Central memory CD8-positive, alpha-beta T cell (primary cell): ENCODE measurements around the gene ATXN1.
A peak's percentile ranks its signal among the peaks of the same experiment; 100 is the strongest.

Experiments used
- ATAC-seq: fragments of 150-1000 bp; cut with Tn5 transposase; replicated peaks from 2 replicates; pipeline ENCODE4 v1.10.0; 2022; ENCODE audit warnings: mild to moderate bottlenecking, moderate FRiP score, moderate number of reproducible peaks; ENCODE audit not compliant: poor library complexity, severe bottlenecking; ENCODE audit errors: extremely low read depth
- DNase-seq, 2 donors: peaks; one replicate each; pipeline ENCODE4 v3.0.0; 2021; ENCODE audit warnings: low spot score in 2 of 2
- H3K27ac Mint-ChIP-seq: one replicate; pipeline ENCODE4 v1.8.0; 2022; ENCODE audit warnings: low read depth, mild to moderate bottlenecking, moderate library complexity, mixed read lengths
- H3K27me3 Mint-ChIP-seq: one replicate; pipeline ENCODE4 v1.8.0; 2022; ENCODE audit warnings: mixed read lengths
- H3K36me3 Mint-ChIP-seq: one replicate; pipeline ENCODE4 v1.8.0; 2022; ENCODE audit warnings: mild to moderate bottlenecking, moderate library complexity, mixed read lengths; ENCODE audit not compliant: insufficient read depth
- H3K4me1 Mint-ChIP-seq: one replicate; pipeline ENCODE4 v1.8.0; 2022; ENCODE audit warnings: mixed read lengths
- H3K4me3 Mint-ChIP-seq: one replicate; pipeline ENCODE4 v1.8.0; 2022; ENCODE audit warnings: mild to moderate bottlenecking, moderate library complexity, mixed read lengths
- H3K9me3 Mint-ChIP-seq: one replicate; pipeline ENCODE4 v1.8.0; 2022; ENCODE audit warnings: mixed read lengths

Gene ATXN1

GRCh38 chr6:16338577-16339264 lies 422.5 kb downstream of the ATXN1 start:
- ATAC-seq: no peak
- Mint-ChIP-seq H3K27ac (no peak overlapping the region), H3K9me3 (no peaks in the 10 kb centered on the region), H3K36me3 (peaks cover 9% of the 10 kb centered on the region), H3K4me1 (peaks cover 23% of the 10 kb centered on the region), H3K27me3 (no peaks in the 10 kb centered on the region), H3K4me3 (no peak overlapping the region)
- no peak for DNase-seq

GRCh38 chr6:16337295-16337975 lies 423.8 kb downstream of the ATXN1 start:
- Mint-ChIP-seq H3K4me1 (peaks cover 19% of the 10 kb centered on the region), H3K27me3 (no peaks in the 10 kb centered on the region), H3K4me3 (no peak overlapping the region), H3K9me3 (no peaks in the 10 kb centered on the region), H3K36me3 (peaks cover 9% of the 10 kb centered on the region), H3K27ac (peak overlapping the region; percentile 10)
- DNase-seq: no peak
- no peak for ATAC-seq

GRCh38 chr6:16336911-16337294 lies 424.4 kb downstream of the ATXN1 start:
- peaks cover 9% of the 10 kb centered on the region for H3K36me3 Mint-ChIP-seq
- H3K27ac Mint-ChIP-seq: peak overlapping the region; percentile 10
- DNase-seq (no peak), ATAC-seq (no peak)
- H3K4me1 Mint-ChIP-seq: peaks cover 17% of the 10 kb centered on the region
- no peak overlapping the region for H3K4me3 Mint-ChIP-seq
- no peaks in the 10 kb centered on the region for H3K27me3 Mint-ChIP-seq
- no peaks in the 10 kb centered on the region for H3K9me3 Mint-ChIP-seq

- H3K4me1 Mint-ChIP-seq: peaks cover 17% of the 10 kb centered on the region
- H3K27me3 Mint-ChIP-seq: no peaks in the 10 kb centered on the region
- ATAC-seq (no peak), DNase-seq (no peak)
- no peaks in the 10 kb centered on the region for H3K9me3 Mint-ChIP-seq
- peak overlapping the region; percentile 11 for H3K27ac Mint-ChIP-seq
- H3K36me3 Mint-ChIP-seq: peaks cover 9% of the 10 kb centered on the region
- H3K4me3 Mint-ChIP-seq: no peak overlapping the region
These were observed 425.0 kb downstream of the ATXN1 start for GRCh38 chr6:16336056-16336818.

- peaks cover 6% of the 10 kb centered on the region for H3K36me3 Mint-ChIP-seq
- peak overlapping the region; percentile 11 for H3K27ac Mint-ChIP-seq
- H3K27me3 Mint-ChIP-seq: no peaks in the 10 kb centered on the region
- H3K9me3 Mint-ChIP-seq: no peaks in the 10 kb centered on the region
- H3K4me1 Mint-ChIP-seq: peaks cover 17% of the 10 kb centered on the region
- ATAC-seq: no peak
- no peak for DNase-seq
- H3K4me3 Mint-ChIP-seq: no peak overlapping the region
These were observed 426.1 kb downstream of the ATXN1 start for GRCh38 chr6:16335176-16335575.

- Mint-ChIP-seq H3K4me1 (peaks cover 19% of the 10 kb centered on the region), H3K27ac (peak overlapping the region; percentile 11), H3K4me3 (no peak overlapping the region), H3K27me3 (no peaks in the 10 kb centered on the region), H3K9me3 (no peaks in the 10 kb centered on the region), H3K36me3 (peaks cover 4% of the 10 kb centered on the region)
- DNase-seq: no peak
- ATAC-seq: no peak
These were observed 426.6 kb downstream of the ATXN1 start for GRCh38 chr6:16334671-16335070.

GRCh38 chr6:16333580-16333979 lies 427.7 kb downstream of the ATXN1 start:
- H3K36me3 Mint-ChIP-seq: peaks cover 7% of the 10 kb centered on the region
- H3K27ac Mint-ChIP-seq: no peak overlapping the region
- H3K9me3 Mint-ChIP-seq: no peaks in the 10 kb centered on the region
- ATAC-seq (no peak), DNase-seq (no peak)
- no peak overlapping the region for H3K4me3 Mint-ChIP-seq
- H3K4me1 Mint-ChIP-seq: peaks cover 18% of the 10 kb centered on the region
- H3K27me3 Mint-ChIP-seq: no peaks in the 10 kb centered on the region

GRCh38 chr6:16332175-16332542 lies 429.1 kb downstream of the ATXN1 start:
- Mint-ChIP-seq H3K27ac (no peak overlapping the region), H3K27me3 (no peaks in the 10 kb centered on the region), H3K4me3 (no peak overlapping the region), H3K9me3 (no peaks in the 10 kb centered on the region), H3K36me3 (peaks cover 11% of the 10 kb centered on the region), H3K4me1 (peaks cover 18% of the 10 kb centered on the region)
- DNase-seq: peak; percentile 67 to 79
- peak; percentile 99 for ATAC-seq

- Mint-ChIP-seq H3K27ac (no peak overlapping the region), H3K4me3 (no peak overlapping the region), H3K9me3 (no peaks in the 10 kb centered on the region), H3K4me1 (peaks cover 21% of the 10 kb centered on the region), H3K36me3 (peaks cover 13% of the 10 kb centered on the region), H3K27me3 (no peaks in the 10 kb centered on the region)
- ATAC-seq: peak; percentile 72
- peak; percentile 27 to 40 for DNase-seq
These were observed 429.7 kb downstream of the ATXN1 start for GRCh38 chr6:16331384-16332174.

GRCh38 chr6:16329233-16329632 lies 432.0 kb downstream of the ATXN1 start:
- ATAC-seq (no peak), DNase-seq (no peak)
- H3K27me3 Mint-ChIP-seq: no peaks in the 10 kb centered on the region
- peak overlapping the region; percentile 12 for H3K27ac Mint-ChIP-seq
- peaks cover 21% of the 10 kb centered on the region for H3K36me3 Mint-ChIP-seq
- H3K9me3 Mint-ChIP-seq: no peaks in the 10 kb centered on the region
- peaks cover 28% of the 10 kb centered on the region for H3K4me1 Mint-ChIP-seq
- no peak overlapping the region for H3K4me3 Mint-ChIP-seq

GRCh38 chr6:16327777-16328325 lies 433.4 kb downstream of the ATXN1 start:
- Mint-ChIP-seq H3K27ac (peak overlapping the region; percentile 12), H3K27me3 (no peaks in the 10 kb centered on the region), H3K4me1 (peaks cover 38% of the 10 kb centered on the region), H3K4me3 (no peak overlapping the region), H3K36me3 (peaks cover 24% of the 10 kb centered on the region), H3K9me3 (no peaks in the 10 kb centered on the region)
- no peak for ATAC-seq
- DNase-seq: no peak
